GM21390 (cell line): ENCODE measurements around the gene CPLX4.
"Not testable (repeated sequence)": the region's sequence is repeated elsewhere in the genome, so short reads cannot be mapped to it uniquely, and the experiment has no call there.

Experiments
- ATAC-seq: cut with Tn5 transposase; IDR thresholded peaks from one replicate; pipeline ENCODE4 v1.9.1; 2021; ENCODE audit not compliant: unreplicated experiment

The CPLX4 gene

DNA sequence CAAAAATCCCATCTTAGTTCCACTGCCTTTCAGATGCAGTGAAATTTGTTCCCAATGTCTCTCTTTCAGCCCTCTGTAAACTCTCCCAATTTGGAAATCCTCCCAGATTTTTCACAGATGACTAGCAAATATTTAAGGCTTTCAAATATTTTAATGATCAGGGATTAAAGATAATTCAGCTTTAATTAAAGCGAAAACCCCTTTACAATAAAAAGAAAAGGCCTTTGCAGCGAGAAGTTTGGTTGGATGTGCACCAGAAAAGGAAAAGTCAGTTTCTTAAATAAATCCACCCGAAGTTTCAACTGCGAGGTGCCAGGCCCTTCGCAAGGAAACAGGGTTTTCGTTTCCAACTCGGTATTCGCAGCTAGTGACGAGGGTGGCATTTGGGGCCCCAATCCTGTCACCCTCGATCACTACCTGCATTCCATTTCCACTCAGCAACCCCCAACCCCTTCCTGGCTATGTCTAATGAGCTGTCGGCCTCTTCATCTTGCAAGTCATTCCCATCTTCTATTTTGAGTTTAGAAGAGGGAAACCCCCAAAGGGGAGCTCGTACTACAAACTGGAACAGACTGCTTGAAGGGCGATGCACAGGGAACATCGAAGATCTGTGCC lies 46.7 kb downstream of the CPLX4 start:
- no peak for ATAC-seq

DNA sequence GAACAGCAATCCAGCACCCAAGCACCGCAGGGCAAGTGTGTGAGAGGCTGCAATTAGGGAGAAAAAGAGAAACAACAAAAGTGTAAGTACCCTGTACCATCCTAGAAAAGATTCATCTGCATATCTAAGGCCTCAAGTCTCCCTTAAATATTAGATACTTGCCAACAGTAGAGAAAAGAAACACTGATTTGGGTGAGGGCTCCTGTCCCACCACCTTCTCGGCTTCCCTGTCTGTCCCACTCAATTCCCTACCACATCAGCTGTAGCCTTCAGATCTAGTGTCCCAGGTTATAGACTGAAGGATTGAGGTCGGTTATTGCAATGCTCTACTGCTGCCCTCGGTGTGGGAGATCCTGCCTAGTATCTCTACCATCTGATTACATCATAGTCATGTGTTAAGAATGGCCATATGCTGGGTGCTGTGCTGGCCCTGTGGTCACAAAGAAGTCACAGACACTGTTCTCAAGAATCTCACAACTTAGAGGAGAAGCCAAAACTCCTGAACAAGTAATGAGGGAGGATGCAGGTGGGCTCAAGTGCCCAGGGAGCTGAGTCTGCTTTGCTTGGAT lies 47.7 kb downstream of the CPLX4 start:
- no peak for ATAC-seq

DNA sequence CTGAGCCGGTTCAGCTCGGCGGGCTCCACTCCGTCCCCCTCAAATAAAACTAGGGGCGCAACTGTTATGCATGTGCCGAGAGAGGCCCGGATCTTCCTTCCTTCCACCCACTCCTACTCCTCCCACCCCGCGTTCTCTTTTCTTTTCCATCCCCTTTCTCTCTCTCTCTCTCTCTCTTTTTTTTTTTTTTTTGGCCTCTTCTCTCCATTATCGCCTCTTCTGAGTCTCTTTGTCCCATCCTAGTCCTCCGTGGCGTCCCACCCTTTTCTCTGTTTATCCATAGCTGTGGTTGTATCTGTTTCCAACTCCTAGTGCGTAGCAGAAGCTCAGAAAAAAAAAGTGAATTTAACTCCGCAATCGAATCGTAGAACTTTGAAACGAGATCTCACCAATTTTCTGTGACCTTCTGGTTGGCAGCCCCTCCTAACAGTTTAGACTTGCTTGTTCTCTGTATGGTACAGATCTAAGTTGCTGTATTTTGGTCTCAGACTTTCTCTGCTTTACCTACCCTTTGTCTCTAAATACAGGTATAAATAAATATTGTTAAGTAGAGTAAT lies 48.8 kb downstream of the CPLX4 start:
- ATAC-seq = no peak

DNA sequence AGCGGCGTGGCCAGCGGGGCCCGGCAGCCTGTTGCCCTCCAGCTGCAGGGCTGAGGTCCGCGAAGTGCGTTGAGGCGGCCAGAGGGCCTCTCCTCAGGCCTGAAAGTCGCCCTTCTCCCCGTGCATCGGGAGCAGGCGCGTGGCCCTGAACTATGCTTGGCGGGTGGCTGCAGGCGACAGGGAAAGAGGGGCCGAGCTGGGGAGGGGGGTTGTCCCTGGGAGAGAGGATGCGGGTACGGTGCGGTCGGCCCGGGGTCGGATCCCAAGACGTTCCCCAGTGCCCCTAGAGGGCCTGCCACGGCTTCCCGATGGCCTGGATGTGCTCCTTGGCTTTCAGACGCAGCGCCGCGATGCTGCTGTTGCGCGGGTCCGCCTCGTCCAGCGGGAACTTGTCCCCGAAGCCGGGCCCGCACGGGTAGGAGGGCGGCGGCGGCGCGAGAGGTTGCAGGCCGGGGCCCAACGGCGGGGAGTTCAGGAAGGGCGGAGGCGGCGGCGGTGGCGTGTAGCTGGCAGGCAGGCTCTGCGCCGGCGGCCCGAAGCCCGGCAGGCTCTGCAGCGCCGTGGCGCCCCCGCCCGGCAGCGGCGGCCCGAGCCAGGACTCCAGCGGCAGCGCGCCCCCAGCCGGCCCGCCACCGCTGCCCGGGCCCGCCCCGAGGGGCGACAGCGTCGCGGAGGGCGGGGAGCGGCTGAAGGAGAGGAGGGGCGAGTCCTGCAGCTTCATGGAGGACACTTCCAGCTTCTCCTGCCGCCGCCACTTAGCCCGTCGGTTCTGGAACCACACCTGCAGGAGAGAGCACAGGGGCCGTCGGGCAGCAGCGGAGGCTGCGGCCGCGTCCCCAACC lies 49.5 kb downstream of the CPLX4 start:
- no peak for ATAC-seq

DNA sequence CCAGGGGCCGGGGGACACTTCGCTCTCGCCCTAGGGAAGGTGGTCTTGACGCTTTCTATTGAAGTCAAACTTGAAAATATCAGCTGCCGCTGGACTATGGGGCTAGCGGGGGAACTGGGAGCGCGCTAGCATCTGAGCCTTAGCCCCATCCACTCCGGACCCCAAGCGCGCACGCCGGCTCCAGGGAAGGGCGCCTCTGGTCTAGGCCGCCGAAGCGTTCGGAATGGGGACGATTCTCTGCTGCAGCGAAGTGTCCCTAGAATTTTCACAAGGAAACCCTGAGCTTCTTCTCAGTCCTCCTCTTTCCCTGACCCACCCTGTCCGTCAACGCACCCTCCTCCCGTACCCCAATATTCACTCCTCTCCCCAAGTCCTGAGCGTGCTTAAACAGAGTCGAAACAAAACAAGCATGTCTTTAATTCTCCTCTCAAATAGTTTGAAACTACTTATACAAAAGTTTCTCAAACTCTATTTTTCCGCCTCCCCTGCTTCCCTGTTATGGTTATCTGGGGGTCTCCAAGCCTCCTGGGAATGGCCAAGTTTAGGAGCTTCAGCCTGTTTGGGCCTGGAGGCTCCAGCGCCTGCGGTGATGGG lies 50.2 kb downstream of the CPLX4 start:
- no peak for ATAC-seq

DNA sequence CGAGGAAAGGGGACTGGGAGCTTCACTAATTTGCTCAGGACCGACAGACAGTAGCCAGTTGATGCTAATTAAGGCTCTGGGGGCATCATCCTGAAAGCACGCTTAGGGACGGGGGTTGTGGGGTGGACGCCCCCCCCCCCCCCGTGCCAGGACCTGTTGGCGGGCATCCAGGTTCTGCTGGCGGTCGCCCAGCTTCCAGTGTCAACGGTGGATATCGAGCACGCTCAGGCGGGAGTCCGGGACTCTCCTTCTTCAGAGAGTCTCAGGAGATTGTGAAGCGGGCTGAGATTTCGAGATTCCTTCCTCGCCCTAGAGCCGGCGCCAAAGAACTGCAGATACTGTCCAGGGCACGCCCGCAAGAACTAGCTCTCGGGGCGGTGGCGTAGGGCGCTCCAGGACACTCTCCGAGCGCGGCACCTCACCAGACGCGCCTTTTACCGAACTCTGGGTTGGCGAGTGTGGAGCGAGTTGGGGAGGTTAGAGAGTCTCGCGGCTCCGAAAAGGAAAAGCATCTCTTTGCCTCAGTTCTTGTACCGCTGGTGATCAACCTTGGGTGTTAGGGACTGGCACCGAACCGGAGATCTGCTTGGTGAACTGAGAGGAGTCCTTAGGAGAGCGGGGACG lies 50.8 kb downstream of the CPLX4 start:
- ATAC-seq = no peak

DNA sequence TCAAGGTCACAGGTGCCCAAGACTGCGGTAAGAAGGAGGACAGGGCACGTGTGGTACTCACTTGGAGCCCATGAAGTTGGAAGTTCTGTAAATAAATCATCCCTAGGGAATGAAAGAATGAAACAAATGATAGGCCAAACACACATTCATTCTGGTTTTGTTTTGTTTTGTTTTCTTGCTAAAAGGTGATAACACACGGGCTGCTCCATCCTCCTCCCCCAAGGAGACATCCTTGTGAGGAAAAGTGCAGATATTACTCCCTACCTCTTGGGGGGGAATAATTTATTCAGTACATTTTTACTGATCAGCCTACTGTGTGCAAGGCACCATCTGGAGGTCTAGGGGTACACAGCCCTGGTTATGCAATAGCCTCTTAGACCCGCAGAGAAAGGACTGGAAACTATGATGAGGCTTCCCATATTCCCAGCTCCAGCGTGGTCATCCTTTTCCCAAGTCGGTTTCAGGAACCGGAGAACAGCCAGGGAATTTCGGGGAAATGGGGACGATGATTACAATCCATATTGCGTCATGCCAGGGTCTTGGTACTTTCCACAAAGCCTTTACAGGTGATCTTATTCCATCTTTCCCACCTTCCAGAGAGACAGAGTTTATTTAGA lies 51.5 kb downstream of the CPLX4 start:
- no peak for ATAC-seq

DNA sequence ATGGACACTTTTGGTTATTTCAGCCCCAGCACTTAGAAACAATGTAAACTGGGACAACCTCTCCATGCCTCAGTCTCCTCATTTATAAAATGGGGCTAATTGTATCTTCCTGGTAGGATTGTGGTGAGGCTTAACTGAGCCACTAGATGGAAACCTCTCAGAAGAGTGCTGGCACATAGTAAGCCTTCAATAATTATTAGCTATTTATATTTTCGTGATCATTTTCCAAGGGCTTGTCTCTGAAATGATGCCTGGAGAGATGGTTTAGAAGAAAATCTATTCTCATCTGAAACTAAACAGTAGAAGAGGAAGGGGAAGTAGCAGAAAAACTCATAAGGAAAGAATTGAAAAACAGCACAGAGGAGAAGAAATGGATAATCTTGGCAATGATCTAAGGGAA lies 52.0 kb downstream of the CPLX4 start:
- no peak for ATAC-seq

DNA sequence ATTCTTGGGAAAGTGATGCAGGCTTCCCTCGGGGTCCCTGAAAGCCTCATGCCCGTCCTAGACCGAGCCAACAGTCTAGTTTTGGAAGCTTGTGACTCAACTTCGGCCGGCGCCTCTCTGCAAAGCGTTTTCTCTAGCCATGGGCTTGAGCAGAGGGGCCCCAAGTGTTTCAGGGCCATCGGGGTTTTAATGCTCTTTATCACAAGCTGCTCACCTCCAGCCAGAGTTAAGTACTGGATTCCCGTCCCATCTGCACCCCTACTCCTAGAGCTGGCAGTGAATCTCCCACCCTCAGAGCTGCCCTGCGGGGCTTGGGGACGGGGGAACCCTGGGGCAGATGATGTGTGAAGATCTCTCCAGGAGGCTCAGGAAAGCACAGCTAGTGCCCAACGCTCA lies 52.5 kb downstream of the CPLX4 start:
- ATAC-seq = no peak

DNA sequence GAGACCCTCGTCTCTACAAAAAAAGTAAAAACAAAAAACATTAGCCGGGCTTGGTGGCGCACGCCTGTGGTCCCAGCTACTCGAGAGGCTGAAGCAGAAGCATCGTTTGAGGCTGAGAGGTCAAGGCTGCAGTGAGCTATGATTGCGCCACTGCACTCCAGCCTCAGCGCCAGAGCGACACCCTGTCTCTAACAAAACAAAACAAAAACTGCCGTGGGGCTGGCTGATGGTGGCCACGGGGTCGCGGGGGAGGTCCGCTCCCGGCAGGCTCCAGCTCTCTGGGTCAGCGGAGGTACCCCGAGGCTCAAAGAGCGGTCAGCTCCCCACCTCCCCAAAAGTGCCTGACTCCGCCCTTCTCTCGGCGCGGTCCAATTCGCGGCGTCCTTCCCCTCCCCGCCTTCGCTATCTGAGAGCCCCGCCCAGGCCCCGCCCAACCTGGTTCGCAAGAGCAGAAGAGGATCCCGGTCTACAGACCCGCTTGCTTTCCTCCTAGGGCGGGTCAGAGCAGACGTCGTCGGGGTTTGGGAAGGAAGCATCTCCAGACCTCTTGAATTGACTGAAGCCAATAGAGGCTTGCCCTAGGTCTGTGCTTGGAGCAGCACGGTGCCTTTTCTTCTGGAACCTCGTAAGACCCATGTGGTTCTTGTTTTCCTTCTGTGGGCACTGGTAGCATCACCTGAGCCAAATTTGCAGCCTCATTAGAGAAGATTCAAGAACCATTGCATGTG lies 53.0 kb downstream of the CPLX4 start:
- no peak for ATAC-seq

DNA sequence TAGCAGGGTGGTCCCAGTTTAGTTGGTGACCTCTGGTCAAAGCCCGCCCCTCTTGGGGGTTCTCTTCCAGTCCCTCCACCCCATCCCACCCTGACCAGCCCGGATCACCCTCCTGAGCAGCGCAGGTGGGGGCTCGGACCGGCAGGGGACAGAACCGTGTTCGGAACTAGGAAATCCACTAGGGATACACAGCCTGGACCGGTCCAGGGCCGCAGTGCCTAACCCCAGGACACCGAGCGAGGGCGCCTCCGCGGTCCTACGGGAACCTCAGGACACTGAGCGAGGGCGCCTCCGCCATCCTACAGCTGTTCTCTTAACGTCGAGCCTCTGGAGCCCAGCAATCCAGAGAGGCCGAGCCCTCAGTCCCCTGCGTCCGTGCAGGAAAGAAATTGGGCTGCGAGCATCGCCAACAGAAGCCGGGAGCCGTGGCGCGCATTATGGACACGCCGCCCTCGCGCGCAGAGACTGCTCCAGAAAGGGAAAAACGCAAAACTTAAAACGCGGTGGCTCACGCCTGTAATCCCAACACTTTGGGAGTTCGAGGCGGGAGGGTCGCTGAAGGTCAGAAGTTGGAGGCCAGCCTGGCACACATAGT lies 53.7 kb downstream of the CPLX4 start:
- no peak for ATAC-seq

DNA sequence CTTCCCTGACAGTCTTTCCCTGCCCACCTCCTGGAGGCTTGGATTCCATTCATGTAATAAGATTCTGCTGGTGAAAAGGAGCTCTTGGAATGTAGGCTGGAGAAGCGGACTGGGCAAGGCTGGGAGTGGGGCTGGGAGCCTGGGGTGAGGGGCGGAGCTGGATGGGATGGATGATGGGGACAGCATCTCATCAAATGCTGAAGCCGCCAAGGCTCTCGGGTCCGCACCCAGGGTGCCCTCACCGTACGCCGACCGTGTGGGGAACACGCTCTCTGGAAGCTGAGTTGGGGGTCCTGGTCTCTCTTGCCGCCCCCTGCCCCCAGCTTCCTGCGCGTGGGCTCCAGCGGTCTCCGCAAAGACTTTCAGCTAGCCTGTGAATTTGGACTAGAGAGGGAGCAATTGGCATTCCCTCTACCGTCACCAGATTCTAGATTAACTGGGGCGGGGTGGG lies 54.3 kb downstream of the CPLX4 start:
- no peak for ATAC-seq

DNA sequence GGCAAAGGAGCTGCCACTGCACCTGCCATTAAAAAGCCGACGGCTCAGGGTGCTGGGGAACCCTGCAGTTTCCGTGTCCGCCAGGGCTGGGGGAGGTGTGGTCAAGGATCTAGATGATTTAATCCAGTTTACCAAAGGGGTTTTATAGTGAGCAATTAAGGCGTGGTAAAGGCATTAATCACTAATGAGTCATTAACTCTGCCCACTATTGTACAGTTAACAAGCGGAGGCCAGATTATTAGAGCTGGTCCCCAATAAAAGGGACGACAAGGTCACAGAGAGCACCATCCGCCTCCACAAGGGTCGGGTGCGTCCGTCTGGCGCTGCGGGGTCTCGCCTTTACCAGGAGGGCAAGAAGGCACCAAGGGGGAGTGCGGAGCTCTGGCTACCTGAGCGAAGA lies 54.8 kb downstream of the CPLX4 start:
- ATAC-seq = no peak

DNA sequence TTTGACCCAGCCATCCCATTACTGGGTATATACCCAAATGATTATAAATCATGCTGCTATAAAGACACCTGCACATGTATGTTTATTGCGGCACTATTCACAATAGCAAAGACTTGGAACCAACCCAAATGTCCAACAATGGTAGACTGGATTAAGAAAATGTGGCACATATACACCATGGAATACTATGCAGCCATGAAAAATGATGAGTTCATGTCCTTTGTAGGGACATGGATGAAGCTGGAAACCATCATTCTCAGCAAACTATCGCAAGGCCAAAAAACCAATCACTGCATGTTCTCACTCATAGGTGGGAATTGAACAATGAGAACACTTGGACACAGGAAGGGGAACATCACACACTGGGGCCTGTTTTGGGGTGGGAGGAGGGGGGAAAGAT lies 56.2 kb downstream of the CPLX4 start:
- ATAC-seq = not testable (repeated sequence)

DNA sequence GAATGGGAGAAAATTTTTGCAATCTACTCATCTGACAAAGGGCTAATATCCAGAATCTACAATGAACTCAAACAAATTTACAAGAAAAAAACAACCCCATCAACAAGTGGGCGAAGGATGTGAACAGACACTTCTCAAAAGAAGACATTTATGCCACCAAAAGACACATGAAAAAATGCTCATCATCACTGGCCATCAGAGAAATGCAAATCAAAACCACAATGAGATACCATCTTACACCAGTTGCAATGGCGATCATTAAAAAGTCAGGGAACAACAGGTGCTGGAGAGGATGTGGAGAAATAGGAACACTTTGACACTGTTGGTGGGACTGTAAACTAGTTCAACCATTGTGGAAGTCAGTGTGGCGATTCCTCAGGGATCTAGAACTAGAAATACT lies 56.6 kb downstream of the CPLX4 start:
- ATAC-seq = not testable (repeated sequence)

DNA sequence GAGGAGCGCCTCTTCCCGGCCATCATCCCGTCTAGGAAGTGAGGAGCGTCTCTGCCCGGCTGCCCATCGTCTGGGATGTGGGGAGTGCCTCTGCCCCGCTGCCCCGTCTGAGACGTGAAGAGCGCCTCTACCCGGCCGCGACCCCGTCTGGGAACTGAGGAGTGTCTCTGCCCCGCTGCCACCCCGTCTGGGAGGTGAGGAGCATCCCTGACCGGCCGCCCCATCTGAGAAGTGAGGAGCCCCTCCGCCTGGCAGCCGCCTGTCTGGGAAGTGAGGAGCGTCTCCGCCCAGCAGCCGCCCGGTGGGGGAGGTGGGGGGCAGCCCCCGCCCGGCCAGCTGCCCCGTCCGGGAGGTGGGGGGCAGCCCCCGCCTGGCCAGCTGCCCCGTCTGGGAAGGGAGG lies 63.0 kb downstream of the CPLX4 start:
- not testable (repeated sequence) for ATAC-seq

DNA sequence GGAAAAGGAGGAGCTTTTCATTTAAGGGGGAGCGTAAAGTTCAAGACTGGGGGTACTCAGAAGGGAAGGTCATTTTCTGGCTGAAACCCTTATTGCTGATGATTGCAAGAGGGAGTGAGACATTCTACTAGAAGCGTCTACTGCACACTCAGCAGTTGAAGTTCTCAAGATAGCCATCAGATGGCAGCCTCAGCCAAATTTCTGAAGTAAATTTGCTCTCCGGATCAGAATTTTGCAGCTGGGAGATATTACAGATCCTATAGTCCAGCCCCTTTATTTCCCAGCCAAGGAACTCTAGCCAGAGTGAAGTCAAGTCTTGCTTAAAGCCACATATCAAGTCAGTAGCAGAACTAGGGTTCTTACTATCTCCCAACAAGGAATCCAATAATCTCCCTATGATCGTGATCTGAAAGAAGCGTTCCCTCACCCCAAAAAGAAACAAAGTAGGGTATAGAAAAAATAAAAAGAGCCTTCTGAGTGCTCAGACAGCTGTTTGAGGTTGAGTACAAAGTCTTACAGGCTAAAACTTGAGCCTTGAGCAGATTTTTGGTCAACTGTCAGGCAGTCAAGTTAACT lies 69.2 kb downstream of the CPLX4 start:
- ATAC-seq = no peak

DNA sequence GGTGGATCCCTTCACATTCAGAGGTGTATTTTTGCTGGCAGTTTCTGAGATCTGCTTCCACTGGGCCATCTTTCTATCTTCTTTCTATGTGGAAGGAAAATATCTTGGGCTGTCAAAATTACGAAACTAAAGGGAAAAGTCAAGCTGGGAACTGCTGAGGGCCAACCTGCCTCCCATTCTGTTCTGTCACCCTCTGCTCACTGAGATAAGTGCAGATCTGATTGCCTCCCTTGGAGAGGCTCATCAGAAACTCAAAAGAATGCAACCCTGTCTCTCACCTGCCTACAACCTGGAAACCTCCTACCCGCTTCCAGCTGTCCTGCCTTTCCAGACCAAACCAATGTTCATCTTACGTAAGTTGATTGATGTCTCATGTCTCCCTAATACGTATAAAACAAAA lies 71.7 kb downstream of the CPLX4 start:
- ATAC-seq = no peak
